Stimulated activated CD4-positive, alpha-beta T cell treated with anti-CD3 and anti-CD28 coated beads, Interleukin-4, amount 100 ng/mL, for 48 hours (primary cell): ENCODE measurements around the gene SMTNL1.
"Not testable (repeated sequence)": the region's sequence is repeated elsewhere in the genome, so short reads cannot be mapped to it uniquely, and the experiment has no call there.

Experiments
- DNase-seq, 2 donors: peaks; one replicate each; pipeline ENCODE4 v3.0.0-alpha.2; 2020; ENCODE audit warnings: low read depth in 2 of 2

Gene SMTNL1

DNA sequence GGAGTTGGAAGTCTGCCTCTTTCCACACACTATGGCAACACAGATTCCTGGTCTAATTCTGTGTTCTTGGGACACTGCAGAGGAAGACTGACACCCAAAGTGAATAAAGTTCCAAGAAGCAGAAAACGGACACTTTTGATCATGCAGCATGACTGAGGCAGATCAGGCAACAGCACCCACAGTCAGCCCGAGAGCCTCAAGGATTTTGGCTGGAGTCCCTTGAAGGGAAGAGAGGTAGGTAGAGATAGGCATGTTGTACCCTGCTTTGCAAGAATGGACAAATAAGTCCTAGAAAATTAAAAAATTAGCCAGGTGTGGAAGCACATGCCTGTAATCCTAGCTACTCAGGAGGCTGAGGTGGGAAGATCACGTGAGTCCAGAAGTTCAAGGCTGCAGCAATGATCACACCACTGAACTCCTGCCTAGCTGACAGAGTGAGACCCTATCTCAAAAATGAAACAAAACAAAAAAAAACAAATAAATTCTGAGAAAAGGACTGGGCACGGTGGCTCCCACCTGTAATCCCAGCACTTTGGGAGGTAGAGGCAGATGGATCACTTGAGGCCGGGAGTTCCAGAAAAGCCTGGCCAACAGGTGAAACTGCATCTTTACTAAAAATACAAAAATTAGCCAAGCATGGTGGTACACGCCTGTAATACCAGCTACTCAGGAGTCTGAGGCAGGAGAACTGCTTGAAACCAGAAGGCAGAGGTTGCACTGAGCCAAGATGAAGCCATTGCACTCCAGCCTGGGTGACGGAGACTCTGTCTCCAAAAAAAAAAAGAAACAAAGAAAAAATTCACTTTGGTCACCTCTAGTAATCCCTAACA lies 28.8 kb upstream of the SMTNL1 start:
- no peak for DNase-seq

DNA sequence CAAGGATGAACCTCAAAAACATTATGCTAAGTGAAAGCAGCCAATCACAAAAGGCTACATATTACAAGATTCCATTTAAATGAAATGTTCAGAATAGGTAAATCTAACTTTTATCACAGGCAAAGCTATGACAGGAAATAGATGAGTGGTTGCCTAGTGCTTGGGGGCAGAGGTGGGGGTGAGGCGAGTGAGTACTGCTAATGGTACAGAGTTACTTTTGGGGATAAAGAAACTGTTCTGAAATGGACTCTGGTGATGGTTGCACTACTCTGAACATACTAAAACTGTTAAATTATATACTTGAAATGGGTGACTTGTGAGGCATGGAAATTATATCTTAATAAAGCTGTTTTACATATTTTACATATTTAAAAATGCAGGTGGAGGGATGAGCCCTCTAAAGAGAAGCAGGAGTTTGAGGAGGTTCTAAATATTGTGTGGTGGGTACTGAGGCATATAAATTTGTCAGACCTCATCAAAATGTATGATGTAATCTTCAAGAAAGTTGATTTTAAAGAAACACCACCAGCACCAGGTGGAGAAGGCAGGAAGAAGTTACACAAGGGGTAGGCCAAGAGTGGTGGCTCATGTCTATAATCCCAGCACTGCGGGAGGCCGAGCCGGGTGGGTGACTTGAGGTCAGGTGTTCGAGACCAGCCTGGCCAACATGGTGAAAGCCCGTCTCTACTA lies 25.5 kb upstream of the SMTNL1 start:
- DNase-seq = no peak

DNA sequence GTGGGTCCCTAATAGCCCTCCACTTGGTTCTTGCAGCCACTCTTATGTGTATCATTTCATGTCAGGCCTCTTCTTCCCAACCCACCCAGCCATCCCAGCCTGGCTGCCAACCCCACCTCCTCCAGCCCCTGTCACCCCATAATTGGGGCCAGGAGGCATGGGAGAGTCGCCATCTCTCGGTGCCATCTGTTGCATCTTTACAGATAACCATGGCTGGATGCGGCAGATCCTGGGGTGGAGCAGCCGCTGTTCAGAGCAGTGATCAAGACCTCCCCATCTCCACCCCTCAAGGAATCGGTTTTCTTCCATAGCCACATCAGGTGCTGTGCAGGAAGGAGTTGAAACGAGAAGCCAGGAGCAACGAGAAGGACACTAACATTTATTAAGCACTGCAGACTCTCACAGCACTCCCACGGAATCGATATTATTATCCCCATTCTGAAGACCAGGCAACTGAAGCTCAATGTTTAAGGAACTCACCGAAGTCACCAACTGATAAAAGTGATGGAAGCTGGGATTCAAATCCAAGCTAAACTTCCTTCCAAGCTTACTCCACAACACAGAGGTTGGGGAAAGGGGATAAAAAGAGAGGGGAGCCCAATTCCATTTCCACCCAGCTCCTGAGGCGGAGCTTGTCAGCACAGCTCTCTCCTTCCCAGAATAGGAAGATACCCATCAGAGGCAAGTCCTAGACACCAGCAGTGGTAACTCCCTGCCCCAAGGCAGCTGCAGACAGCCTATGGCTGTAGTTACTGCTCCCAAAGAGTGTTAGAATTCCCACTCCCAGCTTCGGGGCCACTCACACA lies 24.5 kb upstream of the SMTNL1 start:
- no peak for DNase-seq

DNA sequence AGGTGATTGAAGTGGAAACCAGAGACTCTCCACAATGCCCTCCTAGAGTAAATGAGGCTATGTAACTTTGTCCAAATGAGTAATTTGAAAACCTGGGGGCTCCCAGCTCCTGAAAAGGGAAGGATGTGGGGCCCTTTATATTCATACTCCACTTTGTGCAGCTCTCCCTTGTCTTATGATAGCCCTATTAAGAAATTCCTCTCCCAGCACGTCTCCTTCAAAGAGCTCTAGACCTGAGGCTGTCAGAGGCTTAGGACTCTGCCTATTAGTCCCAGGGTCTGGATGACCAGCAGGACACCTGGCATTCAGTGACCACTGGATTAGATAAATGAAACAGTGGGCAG lies 24.0 kb upstream of the SMTNL1 start:
- no peak for DNase-seq

DNA sequence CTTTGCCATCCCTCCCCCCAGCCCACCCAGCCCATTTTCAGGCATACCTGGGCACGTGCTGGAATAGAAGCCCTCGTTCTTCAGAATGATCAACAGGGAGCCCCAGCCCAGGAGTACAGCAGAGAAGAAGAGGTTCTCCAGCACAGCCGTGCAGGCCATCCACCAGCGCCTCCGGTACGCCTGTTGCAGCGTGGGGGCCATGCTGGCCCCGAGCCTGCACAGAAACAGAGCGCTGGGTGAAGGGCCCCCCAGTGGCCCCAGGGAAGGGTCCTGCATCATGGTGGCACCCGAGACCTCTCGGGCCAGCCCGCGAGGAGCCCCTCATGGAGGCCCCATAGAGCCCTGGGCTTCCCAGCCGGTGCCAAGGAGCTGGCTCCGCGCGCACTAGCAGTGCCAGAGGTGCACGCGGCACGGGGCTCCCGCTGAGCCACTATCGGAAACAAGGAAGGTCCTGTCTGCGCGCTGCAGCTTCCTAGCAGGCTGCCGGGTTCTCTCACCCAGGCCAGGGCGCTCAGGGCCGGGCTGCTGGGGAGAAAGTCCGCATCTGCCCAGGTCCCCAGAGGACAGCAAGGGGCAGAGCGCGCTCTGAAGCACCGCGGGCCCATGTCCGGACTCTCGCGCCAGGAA lies 23.4 kb upstream of the SMTNL1 start:
- peak; percentile 20 to 28 for DNase-seq

DNA sequence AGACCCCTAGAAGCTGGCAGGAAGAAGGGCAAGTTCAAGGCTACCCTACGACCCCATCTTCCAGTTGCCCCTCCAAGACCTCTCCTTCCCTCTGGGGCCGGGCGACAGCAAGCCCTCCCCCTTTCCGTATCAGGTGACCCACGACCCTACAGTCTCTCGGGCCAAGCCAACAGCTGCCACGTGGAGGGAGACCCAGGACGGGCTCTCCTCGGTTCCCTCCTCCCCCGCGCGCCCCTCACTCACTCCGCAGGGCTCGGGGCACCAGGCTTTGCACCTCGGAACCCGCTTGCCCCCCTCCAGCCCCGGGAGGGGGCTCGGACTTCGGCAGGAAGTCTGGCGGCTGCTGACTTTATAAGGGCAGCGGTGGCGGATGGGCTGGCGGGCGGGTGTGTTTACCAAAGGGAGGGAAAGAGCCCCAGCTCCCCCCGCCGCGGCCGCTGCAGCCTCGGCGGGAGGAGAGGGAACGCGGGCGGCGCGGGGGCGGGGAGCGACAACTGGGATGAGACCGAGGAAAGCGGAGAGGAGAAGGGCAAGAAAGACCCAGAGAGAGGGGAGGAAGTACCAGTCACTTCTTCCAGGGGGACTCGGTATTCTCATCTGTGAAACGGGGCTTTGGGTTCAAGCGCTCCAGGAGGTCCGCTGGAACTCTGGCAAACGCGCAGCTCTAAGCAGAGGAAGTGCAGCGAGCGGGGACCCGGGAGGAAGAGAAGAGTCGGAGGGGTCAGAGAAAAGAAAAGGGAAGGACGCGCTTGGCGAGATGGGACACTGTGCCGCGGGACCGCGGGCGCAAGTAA lies 22.7 kb upstream of the SMTNL1 start:
- DNase-seq = peak; percentile 43 to 45

DNA sequence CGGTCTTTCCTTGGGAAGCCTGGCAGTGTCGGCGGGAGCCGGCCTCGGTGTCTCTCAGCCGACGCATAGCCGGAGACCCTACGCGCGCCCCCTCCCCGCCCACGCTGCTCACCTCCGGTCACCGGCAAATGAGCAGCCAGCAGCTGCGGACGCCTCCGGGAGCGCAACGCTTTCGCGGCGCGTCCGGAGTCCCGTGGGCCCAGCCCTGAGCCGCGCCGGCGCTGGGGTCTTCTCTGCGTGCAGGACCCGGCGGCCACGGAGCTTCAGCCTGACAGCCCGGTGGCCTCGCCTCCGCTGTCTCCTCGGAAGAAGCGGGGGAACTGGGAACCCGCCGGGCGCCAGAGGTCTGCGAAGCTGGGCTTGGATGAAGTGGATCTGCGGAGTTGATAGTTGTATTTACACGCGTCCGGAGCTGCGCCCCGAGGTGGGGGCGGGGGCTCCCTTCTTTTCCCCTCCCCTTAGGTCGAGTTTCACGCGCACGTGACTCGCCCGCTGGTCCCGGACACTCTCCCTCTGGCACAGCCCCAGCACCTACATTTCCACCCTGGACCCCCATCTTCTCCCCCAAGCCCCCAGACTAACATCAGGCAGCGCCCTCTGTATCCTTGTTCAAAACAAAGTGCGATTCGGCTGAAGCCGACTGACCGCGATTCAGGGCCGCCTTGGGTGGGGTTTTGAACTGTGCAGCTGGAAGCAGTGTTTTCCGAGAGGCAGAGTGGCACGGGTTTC lies 21.9 kb upstream of the SMTNL1 start, which contains the start of gene SLC43A1:
TSS of gene SLC43A1 (minus strand) at position 371 of the 729 bp plus-strand sequence. CDS start 1,591 bp downstream, outside the sequence.
- DNase-seq = peak; percentile 22 to 33

DNA sequence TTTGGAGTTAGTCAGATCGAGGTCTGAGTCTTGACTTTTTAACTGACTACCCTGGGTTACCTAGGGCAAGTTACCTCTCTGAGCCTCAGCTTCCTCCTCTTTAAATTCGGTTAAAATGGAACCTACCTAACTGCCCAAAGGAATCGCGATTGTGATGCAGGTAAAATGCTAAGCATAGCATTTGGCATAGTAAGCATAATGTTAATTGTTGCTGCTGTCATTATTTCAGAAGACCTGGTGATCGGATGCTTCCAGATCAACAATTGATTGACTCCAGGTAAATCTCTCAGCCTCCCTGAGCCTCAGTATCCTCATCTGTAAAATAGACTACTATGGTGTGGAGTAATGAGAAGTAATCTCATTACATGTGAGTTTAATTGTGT lies 21.3 kb upstream of the SMTNL1 start:
- no peak for DNase-seq

DNA sequence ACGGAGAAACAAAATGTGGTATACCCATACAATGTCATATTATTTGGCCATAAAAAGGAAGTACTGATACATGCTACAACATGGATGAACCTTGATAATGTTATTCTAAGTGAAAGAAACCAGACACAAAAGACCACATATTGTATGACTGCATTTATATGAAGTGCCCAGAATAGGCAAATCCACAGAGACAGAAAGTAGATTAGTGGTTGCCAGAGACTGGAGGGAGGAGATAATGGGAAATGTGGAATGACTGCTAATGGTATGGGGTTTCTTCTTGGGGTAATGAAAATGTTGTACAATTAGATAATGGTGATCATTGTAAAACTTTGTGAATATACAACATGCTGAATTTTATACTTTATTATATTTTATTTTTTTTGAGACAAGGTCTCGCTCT lies 16.3 kb upstream of the SMTNL1 start:
- DNase-seq = no peak

DNA sequence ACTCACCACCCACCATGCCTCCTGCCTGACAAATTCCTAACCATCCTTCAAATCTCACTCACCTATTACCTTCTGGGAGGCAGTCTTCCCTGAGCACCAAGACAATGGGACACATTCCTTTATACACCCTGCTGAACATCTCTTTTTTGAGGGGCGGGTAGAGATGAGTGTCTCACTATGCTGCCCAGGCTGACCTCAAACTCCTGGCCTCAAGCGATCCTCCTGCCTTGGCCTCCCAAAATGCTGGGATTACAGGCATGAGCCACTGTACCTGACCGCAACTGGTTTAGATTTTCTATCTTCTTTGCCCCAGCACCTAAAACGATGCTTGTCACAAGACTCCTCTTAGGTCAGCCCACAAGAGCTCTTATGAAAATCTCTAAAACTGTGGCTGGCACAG lies 14.0 kb upstream of the SMTNL1 start:
- no peak for DNase-seq

DNA sequence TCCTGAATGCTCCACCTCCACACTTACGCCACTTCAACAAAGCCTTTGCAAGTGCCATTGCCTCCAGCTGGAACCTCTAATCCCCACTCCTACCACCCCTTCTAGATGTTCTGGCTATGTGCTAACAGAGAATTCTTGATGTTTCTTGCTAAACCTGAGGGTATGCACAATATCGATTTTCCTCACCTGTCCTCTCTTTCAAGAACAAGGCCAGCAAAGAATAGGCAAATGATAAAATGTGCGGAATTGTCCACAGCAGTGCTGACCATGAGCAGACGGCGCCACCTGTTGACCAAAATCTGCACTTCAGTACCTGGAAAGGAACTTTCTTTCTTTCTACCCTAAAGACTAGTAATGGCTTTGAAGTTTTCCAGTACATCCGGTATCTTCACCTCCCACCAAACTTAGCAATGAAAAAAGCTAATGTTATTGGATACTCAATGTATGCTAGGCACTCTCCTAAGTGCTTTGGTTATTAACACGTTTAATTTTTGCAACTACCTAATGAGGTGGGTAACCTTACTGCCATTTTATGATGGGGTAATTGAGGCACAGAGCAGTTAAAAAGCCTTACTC lies 10.3 kb upstream of the SMTNL1 start:
- peak; percentile 58 to 73 for DNase-seq

DNA sequence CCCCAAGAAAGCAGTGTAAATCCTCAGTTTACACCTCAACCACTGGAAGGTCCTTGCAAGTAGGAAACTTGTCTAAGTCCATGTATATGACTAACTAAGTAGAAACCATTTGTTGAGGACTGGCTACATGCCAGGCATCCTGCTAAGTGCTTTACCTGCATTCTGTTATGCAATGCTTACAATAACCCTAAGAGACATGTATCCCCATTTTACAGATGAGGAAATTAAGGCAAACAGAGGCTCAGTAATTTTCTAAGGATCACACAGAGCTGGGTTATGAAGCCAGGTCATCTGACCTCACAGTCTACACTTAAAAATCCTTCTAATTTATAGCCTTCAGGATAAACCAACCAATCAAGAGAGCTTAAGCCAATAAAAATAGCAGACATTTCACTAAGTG lies 8.4 kb upstream of the SMTNL1 start:
- DNase-seq = no peak

DNA sequence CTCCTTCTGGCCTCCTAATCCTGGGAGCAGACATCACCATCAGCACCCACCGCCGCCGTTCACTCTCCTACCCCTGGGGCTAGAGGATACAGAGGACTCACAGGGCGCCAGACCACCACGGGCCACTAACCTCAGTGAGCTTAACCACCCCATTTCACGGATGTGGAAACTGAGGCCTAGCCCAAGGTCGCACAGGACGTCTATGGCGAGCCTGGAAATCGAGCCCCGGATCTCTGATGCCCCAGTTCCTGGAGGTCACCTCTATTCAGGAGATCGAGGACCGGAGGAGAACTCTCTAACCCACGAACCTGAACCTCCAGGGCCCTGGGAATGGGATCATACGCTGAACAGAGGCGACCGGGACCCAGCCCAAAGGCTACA lies 7.2 kb upstream of the SMTNL1 start:
- no peak for DNase-seq

DNA sequence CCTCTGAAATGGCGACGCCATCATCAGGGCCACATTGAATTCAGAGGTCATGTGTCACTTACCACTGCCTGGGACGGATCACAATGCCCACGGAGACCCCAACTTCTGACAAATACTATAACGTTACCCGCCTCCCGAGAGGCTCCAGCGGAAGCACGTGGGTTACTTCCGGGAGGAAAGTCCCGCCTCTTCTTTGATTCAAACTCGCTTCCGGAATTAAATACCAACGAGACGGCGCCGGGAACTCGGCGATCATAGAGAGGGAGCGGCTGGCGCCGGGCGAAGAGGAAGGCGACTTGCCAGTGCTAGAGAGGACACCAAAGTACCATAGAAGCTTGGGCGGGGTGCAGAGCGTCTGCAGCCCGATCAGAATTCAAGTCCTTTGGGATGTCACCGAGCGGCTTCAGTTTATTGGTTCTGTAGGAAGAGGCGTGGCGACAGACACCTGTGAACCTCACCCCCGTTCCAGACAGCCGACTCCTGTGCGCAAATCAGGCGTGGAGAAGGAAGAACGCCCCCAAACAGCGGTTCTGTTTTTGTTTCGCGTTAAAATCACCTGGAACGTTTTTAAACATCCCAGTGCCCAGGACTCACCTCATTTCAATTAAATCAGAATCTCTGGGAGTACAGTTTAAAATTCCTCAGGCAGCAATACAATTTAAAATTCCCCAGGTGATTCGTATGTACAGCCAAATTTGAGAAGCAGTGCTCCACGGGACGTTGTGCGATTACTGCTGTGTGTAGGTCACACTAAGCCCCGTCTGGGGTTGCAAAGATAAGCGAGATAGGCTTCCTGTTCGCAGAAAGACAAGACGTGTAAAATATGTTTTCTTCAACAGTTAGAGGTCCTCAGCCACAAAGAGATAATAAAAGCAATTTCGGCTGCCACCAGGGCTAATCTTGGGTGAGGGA lies 6.5 kb upstream of the SMTNL1 start, which contains the start of gene TIMM10:
TSS of gene TIMM10 (minus strand) at position 159 of the 912 bp plus-strand sequence. CDS start 565 bp downstream, outside the sequence.
- DNase-seq = peak; percentile 88 to 91

DNA sequence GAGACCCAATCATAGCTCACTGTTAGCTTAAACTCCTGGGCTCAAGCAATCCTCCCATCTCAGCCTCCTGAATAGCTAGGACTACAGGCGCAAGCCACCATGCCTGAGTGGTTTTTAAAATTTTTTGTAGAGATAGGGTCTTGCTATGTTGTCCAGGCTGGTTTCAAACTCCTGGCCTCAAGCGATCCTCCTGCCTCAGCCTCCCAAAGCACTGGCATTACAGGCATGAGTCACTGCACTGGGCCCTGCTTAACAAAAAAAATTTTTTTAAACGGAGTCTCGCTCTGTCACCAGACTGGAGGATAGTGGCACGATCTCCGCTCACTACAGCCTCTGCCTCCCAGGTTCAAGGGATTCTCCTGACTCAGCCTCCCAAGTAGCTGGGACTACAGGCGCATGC lies 2.9 kb upstream of the SMTNL1 start:
- not testable (repeated sequence) for DNase-seq

DNA sequence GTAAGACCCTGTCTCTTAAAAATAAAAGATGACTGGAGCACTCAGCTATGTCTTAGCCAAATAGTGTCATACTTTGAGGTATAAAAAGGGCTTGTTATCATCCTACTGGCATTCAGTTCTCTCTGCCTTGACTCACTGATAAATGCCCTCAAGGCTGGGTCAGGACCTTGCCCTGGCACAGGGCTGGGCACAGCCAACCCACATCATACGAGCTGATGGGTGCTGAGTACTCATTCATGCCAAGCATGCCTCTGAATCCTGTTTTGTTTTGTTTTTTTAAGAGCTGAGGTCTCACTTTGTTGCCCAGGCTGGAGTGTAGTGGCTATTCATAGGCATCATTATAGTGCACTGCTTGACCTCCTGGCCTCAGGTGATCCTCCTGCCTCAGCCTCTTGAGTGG lies 1.9 kb downstream of the SMTNL1 start:
- no peak for DNase-seq

DNA sequence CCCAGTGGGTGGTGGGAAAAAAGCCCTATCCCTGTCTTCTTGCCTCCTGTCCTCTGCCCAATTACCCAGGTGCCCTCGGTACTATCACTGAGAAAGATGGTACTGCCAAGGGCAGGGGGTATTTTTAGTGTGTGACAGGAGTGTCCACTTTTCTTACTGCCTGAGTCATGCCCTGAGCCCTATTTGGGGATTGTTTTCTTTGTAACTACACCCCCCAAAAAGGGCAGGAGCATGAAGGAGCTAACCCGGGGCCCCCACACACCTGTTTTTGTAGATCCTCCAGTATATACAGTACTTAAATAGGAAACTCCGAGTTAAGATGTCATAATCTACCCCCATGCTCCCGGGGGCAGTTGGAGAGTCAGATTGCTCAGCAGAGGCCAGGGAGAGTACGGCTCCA lies 3.8 kb downstream of the SMTNL1 start:
- DNase-seq = no peak

DNA sequence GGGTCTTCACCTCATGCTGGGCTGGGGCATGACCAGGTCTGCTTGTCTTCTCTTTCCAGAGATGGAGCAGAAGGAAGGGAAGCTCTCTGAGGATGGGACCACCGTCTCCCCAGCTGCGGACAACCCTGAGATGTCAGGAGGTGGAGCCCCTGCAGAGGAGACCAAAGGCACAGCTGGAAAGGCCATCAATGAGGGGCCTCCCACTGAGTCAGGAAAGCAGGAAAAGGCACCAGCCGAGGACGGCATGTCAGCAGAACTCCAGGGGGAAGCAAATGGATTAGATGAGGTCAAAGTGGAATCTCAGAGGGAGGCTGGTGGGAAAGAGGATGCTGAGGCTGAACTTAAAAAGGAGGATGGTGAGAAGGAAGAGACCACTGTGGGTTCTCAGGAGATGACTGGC lies 5.2 kb downstream of the SMTNL1 start:
- no peak for DNase-seq

DNA sequence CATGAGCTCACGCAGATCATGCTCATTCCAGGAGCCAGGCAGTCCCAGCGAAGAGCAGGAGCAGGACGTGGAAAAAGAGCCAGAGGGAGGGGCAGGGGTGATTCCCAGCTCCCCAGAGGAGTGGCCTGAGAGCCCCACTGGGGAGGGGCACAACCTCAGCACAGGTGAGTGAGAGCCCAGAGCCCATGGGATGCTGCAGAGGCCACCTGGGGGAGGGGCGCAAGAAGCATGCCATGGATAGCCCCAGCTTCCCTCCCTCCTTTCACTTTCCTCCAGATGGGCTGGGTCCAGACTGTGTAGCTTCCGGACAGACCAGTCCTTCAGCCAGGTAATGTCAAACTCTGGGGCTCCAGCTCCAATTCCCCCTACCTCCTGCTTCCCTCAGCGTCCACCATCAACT lies 6.2 kb downstream of the SMTNL1 start:
- DNase-seq = no peak
